GM12873 (cell line): ENCODE results near the gene SLC1A5.
A peak's percentile ranks its signal among the peaks of the same experiment; 100 is the strongest.

Experiments
- TF ChIP-seq, protein P1 (sequence below): IDR thresholded peaks from 2 replicates; pipeline ENCODE4 v1.5.1; 2012; ENCODE audit warnings: low read depth, mild to moderate bottlenecking, moderate library complexity, low read length, control low read depth; ENCODE audit not compliant: insufficient read depth; ENCODE audit errors: missing control alignments

SLC1A5 gene

GRCh38 chr19:46785054-46785979, 3.1 kb downstream of the SLC1A5 start:
- TF ChIP-seq, protein P1, sequence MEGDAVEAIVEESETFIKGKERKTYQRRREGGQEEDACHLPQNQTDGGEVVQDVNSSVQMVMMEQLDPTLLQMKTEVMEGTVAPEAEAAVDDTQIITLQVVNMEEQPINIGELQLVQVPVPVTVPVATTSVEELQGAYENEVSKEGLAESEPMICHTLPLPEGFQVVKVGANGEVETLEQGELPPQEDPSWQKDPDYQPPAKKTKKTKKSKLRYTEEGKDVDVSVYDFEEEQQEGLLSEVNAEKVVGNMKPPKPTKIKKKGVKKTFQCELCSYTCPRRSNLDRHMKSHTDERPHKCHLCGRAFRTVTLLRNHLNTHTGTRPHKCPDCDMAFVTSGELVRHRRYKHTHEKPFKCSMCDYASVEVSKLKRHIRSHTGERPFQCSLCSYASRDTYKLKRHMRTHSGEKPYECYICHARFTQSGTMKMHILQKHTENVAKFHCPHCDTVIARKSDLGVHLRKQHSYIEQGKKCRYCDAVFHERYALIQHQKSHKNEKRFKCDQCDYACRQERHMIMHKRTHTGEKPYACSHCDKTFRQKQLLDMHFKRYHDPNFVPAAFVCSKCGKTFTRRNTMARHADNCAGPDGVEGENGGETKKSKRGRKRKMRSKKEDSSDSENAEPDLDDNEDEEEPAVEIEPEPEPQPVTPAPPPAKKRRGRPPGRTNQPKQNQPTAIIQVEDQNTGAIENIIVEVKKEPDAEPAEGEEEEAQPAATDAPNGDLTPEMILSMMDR: no peak

DNA sequence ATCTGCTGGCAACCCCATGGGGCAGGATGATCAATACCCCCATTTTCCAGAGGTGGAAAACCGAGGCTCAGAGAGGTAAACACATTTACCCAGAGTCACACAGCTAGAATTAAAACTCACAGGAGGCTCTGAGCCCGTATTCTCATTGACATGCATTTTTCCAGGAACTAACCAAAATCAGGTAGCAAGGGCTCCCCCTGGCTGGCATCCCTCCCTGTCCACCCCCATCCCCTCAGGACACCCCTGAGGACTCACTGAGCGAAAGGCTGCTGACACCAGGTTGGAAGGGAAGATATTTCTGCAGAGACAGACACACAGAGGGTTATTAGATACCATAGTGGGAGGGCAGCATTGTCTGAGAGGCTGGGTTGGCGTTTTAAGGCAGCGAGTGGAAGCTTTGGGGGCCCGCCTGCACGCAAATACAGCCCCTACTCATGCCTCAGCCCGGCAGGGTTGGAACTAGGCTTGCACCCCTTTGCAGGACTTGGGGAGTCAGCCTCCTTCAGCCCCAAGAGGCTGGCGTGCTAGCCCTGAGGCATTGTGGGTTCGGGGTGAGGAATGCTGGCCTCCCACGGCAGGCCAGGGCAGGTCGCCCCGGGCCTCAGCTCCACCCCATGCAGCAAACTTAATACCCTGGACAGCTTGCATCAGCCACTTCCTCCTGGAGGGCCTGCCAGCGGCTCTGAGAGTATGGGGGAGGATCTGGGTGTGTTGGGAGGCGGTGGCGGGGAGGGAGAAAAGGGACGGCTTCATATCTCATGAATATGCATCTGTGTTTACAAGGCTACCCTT, 3.9 kb downstream of the SLC1A5 start:
- TF ChIP-seq, protein P1: peak; percentile 46

DNA sequence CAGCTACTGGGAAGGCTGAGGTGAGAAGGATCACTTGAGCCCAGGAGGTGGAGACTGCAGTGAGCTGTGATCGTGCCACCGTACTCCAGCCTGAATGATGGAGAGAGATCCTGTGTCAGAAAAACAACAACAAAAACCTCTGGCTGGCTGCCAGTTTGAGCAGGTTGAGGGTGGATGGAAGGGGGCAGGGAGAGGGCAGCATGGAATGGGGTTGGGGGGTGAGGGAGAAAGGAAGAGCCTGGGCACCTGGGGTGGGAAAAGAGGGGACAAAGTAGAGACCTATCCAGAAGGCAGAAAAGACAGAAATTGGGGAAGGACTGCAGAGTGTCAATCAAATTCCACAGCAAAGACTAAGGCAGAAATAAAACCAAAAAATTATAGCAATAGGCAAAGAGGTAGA, 4.7 kb downstream of the SLC1A5 start:
- TF ChIP-seq, protein P1: no peak

DNA sequence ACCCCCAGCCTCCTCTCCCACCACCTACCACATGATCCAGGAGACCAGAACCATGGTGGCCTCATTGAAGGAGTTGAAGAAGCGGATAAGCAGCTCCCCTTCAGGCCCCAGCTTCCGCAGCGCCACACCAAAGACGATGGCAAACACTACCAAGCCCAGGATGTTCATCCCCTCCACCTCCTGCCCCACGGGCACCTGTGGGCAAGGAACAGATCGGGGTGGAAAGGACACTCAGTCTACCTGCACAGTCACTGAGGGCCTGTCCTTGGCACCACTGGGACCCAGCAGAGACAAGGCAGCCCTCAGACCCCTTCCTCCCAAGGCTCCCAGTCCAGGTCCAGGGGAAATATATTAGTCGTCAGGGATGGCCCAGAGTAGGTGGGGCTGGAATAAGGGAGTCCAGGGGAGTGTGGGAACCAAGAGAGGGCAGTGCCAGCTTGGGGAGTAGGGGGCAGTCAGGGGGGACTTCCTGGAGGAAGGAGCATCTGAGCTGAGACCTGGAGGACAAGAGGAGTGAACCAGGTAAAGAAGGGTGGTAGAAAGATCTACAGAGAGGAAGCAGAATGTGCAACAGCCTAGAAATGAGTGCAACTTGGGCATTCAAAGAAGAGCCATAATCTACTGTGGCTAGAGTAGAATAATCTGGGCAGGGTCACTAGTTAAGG, 5.9 kb downstream of the SLC1A5 start:
- TF ChIP-seq, protein P1: no peak

- TF ChIP-seq, protein P1: no peak
Observed at GRCh38 chr19:46776927-46777911, 11.2 kb downstream of the SLC1A5 start.

DNA sequence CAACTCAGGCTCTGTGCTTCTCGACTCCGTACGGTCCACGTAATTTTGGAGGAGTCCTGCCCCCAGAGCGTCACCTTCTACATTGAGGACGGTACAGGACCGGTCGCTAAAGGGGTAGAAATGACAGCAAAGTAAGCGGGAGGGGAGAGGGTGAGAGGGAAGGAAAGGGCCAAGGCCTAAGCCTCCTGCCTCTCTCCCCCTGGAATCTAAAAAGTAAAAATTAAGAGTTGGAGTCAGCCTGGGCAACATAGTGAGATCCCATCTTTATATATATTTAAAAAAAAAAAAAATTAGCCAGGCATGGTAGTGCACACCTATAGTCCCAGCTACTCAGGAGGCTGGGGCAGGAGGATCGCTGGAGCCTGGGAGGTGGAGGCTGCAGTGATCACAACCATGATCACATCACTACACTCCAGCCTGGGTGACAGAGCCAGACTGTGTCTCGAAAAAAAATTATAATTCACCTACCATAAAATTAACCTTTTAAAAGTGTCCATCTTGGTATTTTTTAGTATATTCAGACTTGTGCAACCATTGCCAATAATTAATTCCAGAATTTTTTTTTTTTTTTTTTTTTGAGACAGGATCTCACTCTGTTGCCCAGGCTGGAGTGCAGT, 12.6 kb downstream of the SLC1A5 start:
- TF ChIP-seq, protein P1: no peak
